HCT116 (cell line): ENCODE data around the gene LMBR1. TPM values are rescaled to one million over a fixed set of nuclear protein-coding genes. Genes with fewer than 3 reads are reported as not detected.
"Not testable (repeated sequence)": the region's sequence is repeated elsewhere in the genome, so short reads cannot be mapped to it uniquely, and the experiment has no call there.

Experiments used
- ATAC-seq: fragments of 200-7000 bp; cut with Tn5 transposase; 2 replicates; pipeline ENCODE4 v1.9.1; 2020; ENCODE audit warnings: mild to moderate bottlenecking, moderate library complexity
- BruUV-seq: library from RNA; stranded (reverse); fragments of 400-500 nt; replicated peaks from 2 replicates; lab custom pipeline; 2021; lab: Mats Ljungman, UMichigan
- CTCF ChIA-PET: fragments of 300-600 bp; sonication (Branson Sonifier 250); formaldehyde crosslinking; loops from one replicate; lab custom pipeline; 2021; ENCODE audit warnings: antibody characterized with exemption; lab: Charles Lee
- POLR2A ChIA-PET: fragments of 300-600, 350-600 bp; sonication (Branson Sonifier 250); formaldehyde crosslinking; loops from one replicate; lab custom pipeline; 2021; ENCODE audit warnings: antibody characterized with exemption; lab: Charles Lee
- RAD21 ChIA-PET, 2 experiments: fragments of 300-600 bp; sonication (Branson Sonifier 250); formaldehyde crosslinking; loops; one replicate each; lab custom pipeline; 2023; ENCODE audit warnings: low total read pairs in 2 of 2; ENCODE audit not compliant: uncharacterized antibody in 2 of 2, unreplicated experiment in 2 of 2, low non-redundant PET in 1 of 2; lab: Charles Lee
- DNase-seq: peaks from one replicate; pipeline ENCODE4 v3.0.0-alpha.2; 2010; ENCODE audit warnings: low read depth, low spot score
- H2AFZ ChIP-seq: fragments of 200-600 bp; shearing (Covaris generic), sonication (generic); 2 replicates; pipeline ENCODE4 v1.6.1; 2017; ENCODE audit warnings: low read depth, mixed run types, mixed read lengths, antibody characterized with exemption, low read length; ENCODE audit not compliant: poor library complexity, severe bottlenecking
- H3K27ac ChIP-seq: 2 replicates; pipeline ENCODE4 v1.5.1; 2012; ENCODE audit warnings: low read depth, low read length
- H3K27me3 ChIP-seq: fragments of 200-600 bp; sonication (generic); 2 replicates; pipeline ENCODE4 v1.6.1; 2016; ENCODE audit warnings: mixed run types, low read length, mixed read lengths; ENCODE audit not compliant: insufficient read depth
- H3K36me3 ChIP-seq, 2 experiments: fragments of 200-500 bp in 1 of 2; fragments of 200-600 bp in 1 of 2; sonication (Bioruptor generic) in 1 of 2; sonication (generic) in 1 of 2; 2 replicates each; pipeline versions ENCODE4 v1.5.1 to v1.6.1; 2014 to 2016; ENCODE audit warnings: low read length in 2 of 2, inconsistent platforms in 1 of 2, mixed read lengths in 1 of 2, mixed run types in 1 of 2; ENCODE audit not compliant: insufficient read depth in 2 of 2, control insufficient read depth in 1 of 2
- H3K4me1 ChIP-seq, 2 experiments: fragments of 200-600 bp in 1 of 2; sonication (generic) in 1 of 2; 2 replicates each; pipeline versions ENCODE4 v1.5.1 to v1.6.1; 2012 to 2017; ENCODE audit warnings: low read length in 2 of 2, inconsistent platforms in 1 of 2, mild to moderate bottlenecking in 1 of 2, mixed read lengths in 1 of 2, mixed run types in 1 of 2, moderate library complexity in 1 of 2; ENCODE audit not compliant: insufficient read depth in 2 of 2, control insufficient read depth in 1 of 2
- H3K4me2 ChIP-seq: fragments of 200-600 bp; sonication (generic); 2 replicates; pipeline ENCODE4 v1.6.1; 2017; ENCODE audit warnings: mixed run types, low read length, mixed read lengths
- H3K4me3 ChIP-seq, 2 experiments: fragments of 200-600 bp in 1 of 2; sonication (generic) in 1 of 2; replicated peaks in 1 of 2; 2 replicates each; pipeline ENCODE4 v1.5.1; 2011 to 2016; ENCODE audit warnings: low read length in 2 of 2, control low read depth in 1 of 2, low read depth in 1 of 2, mild to moderate bottlenecking in 1 of 2, mixed read lengths in 1 of 2, mixed run types in 1 of 2
- H3K79me2 ChIP-seq: fragments of 200-600 bp; sonication (generic); 2 replicates; pipeline ENCODE4 v1.6.1; 2017; ENCODE audit warnings: mild to moderate bottlenecking, mixed run types, low read length, moderate library complexity, mixed read lengths; ENCODE audit not compliant: insufficient read depth
- H3K9ac ChIP-seq: fragments of 200-600 bp; sonication (generic); 2 replicates; pipeline ENCODE4 v1.6.1; 2016; ENCODE audit warnings: low read length, mixed read lengths
- H3K9me2 ChIP-seq: fragments of 200-600 bp; sonication (generic), shearing (Covaris generic); 2 replicates; pipeline ENCODE4 v1.6.1; 2017; ENCODE audit warnings: mixed run types, mild to moderate bottlenecking, moderate library complexity; ENCODE audit not compliant: insufficient read depth
- H3K9me3 ChIP-seq, 2 experiments: fragments of 200-500 bp in 1 of 2; fragments of 200-600 bp in 1 of 2; sonication (Bioruptor generic) in 1 of 2; sonication (generic) in 1 of 2; 2 replicates each; pipeline ENCODE4 v1.6.1; 2014 to 2017; ENCODE audit warnings: low read length in 2 of 2, mixed read lengths in 2 of 2, inconsistent platforms in 1 of 2, low read depth in 1 of 2, mild to moderate bottlenecking in 1 of 2, mixed run types in 1 of 2, moderate library complexity in 1 of 2; ENCODE audit not compliant: control insufficient read depth in 1 of 2, insufficient read depth in 1 of 2
- H4K20me1 ChIP-seq: fragments of 200-600 bp; sonication (generic), shearing (Covaris generic); 2 replicates; pipeline ENCODE4 v1.6.1; 2017; ENCODE audit warnings: mixed run types, mild to moderate bottlenecking, moderate library complexity; ENCODE audit not compliant: insufficient read depth
- CEBPB ChIP-seq: IDR thresholded peaks from 2 replicates; pipeline ENCODE4 v1.6.1; 2012; ENCODE audit warnings: low read depth
- EGR1 ChIP-seq: IDR thresholded peaks from 2 replicates; pipeline ENCODE4 v1.6.1; 2012; ENCODE audit warnings: low read depth
- ELF1 ChIP-seq: IDR thresholded peaks from 2 replicates; pipeline ENCODE4 v1.6.1; 2012; ENCODE audit warnings: low read depth, borderline replicate concordance
- EZH2 ChIP-seq: fragments of 200-600 bp; sonication (generic); IDR thresholded peaks from 2 replicates; pipeline ENCODE4 v1.6.1; 2017; ENCODE audit warnings: antibody characterized with exemption, mixed run types
- EZH2phosphoT487 ChIP-seq: fragments of 200-600 bp; IDR thresholded peaks from 2 replicates; pipeline ENCODE4 v1.6.1; 2018; ENCODE audit warnings: antibody characterized with exemption, borderline replicate concordance
- FOSL1 ChIP-seq: IDR thresholded peaks from 2 replicates; pipeline ENCODE4 v1.6.1; 2012; ENCODE audit warnings: low read depth
- POLR2A ChIP-seq: IDR thresholded peaks from 2 replicates; pipeline ENCODE4 v1.7.0; 2011; ENCODE audit warnings: borderline replicate concordance; ENCODE audit not compliant: insufficient read depth, insufficient read length; ENCODE audit errors: extremely low read depth
- POLR2AphosphoS5 ChIP-seq: IDR thresholded peaks from 2 replicates; pipeline ENCODE4 v1.6.1; 2011; ENCODE audit warnings: mild to moderate bottlenecking, low read depth, low read length, moderate library complexity
- RAD21 ChIP-seq: IDR thresholded peaks from 2 replicates; pipeline ENCODE4 v1.6.1; 2012; ENCODE audit warnings: low read depth, mild to moderate bottlenecking
- SRF ChIP-seq: IDR thresholded peaks from 2 replicates; pipeline ENCODE4 v1.6.1; 2012; ENCODE audit warnings: low read depth
- ZFX ChIP-seq: fragments of 450-650 bp; IDR thresholded peaks from 2 replicates; pipeline ENCODE4 v1.6.1; 2017
- intact Hi-C: fragments of 100-400 bp; cut with micrococcal nuclease; formaldehyde crosslinking; loops from 2 replicates; pipeline ENCODE4 v1.10.0; 2022
- total RNA-seq: library from RNA; stranded (reverse); gene quantifications from one replicate; pipeline ENCODE4 v1.2.1, GENCODE V29; 2021; ENCODE audit not compliant: unreplicated experiment
- TF ChIP-seq, protein P1 (sequence below): IDR thresholded peaks from 2 replicates; pipeline ENCODE4 v1.6.1; 2011; ENCODE audit warnings: mild to moderate bottlenecking, low read length, moderate library complexity; ENCODE audit not compliant: insufficient replicate concordance; ENCODE audit errors: extremely low read depth
- TF ChIP-seq, protein P2 (sequence below), 3 experiments: fragments of 200-600 bp in 1 of 3; sonication (generic) in 1 of 3; IDR thresholded peaks in 2 of 3; conservative IDR thresholded peaks in 1 of 3; 2 replicates each; pipeline ENCODE4 v1.5.1; 2012 to 2017; ENCODE audit warnings: low read depth in 2 of 3, low read length in 2 of 3, antibody characterized with exemption in 1 of 3, borderline replicate concordance in 1 of 3, control low read depth in 1 of 3, mild to moderate bottlenecking in 1 of 3, mixed read lengths in 1 of 3, mixed run types in 1 of 3, moderate library complexity in 1 of 3; ENCODE audit not compliant: insufficient read depth in 1 of 3

LMBR1 gene
- total RNA-seq, 1 experiment from 2014 or later: 84.0 TPM

DNA sequence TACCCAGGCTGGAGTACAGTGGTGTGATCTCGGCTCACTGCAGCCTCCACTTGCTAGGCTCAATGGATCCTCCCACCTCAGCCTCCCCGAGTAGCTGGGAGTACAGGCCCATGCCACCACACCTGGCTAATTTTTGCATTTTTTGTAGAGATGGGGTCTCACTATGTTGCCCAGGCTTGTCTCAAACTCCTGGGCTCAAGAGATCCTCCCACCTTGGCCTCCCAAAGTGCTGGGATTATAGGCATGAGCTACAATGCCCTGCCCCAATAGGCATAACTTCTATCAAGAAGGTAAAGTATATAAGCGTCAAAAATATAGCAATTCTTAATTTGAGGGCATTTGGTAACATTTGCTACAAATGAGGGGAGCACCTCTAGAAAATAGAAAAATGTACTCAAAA, 43.8 kb upstream of the LMBR1 start:
- BruUV-seq, H4K20me1 ChIP-seq, POLR2A ChIA-PET, CTCF ChIA-PET, RAD21 ChIA-PET, H3K9ac ChIP-seq, H3K27ac ChIP-seq, intact Hi-C loops, H3K9me2 ChIP-seq, DNase-seq, H3K4me1 ChIP-seq, H3K27me3 ChIP-seq, H3K79me2 ChIP-seq, ATAC-seq, H3K4me3 ChIP-seq, H2AFZ ChIP-seq, H3K9me3 ChIP-seq, H3K36me3 ChIP-seq, H3K4me2 ChIP-seq: not testable (repeated sequence)

DNA sequence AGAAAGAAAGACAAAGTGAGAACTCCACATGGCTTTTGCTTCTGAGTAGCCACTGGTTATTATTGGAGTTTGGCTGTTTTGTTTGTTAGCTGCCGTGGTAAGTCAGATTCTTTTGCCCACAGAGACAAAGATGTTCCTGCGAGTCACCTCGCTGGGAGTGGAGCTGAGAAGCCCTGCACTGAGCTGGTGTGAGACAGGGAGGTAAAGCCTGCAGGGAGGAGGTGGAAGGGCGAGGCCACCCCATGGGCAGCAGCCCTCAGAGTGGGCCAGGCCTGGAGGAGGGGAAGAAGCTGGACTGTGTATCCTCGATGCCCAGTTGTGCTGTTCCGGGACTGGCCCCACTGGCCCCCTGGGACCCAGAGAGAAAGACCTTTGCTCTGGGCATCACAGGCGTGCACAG, 42.3 kb upstream of the LMBR1 start:
- Histone ChIP-seq H3K9me3 (no peaks in the 10 kb centered on the region), H2AFZ (no peak overlapping the region), H3K36me3 (no peaks in the 10 kb centered on the region), H3K9ac (no peak overlapping the region), H3K4me3 (no peak overlapping the region), H3K4me2 (no peak overlapping the region), H3K9me2 (no peaks in the 10 kb centered on the region), H3K4me1 (no peaks in the 10 kb centered on the region), H4K20me1 (no peaks in the 10 kb centered on the region), H3K27me3 (no peaks in the 10 kb centered on the region), H3K79me2 (no peaks in the 10 kb centered on the region), H3K27ac (no peak overlapping the region)
- ATAC-seq (no peak), DNase-seq (no peak)
- intact Hi-C loops: no loop called here
- ChIA-PET RAD21 (no interaction called here), CTCF (no interaction called here), POLR2A (no interaction called here)
- TF ChIP-seq EZH2phosphoT487 (no peak), EZH2 (no peak), EGR1 (no peak), FOSL1 (no peak), SRF (no peak), CEBPB (no peak), ZFX (no peak), POLR2A (no peak), RAD21 (no peak), POLR2AphosphoS5 (no peak), ELF1 (no peak)
- TF ChIP-seq, protein P1, sequence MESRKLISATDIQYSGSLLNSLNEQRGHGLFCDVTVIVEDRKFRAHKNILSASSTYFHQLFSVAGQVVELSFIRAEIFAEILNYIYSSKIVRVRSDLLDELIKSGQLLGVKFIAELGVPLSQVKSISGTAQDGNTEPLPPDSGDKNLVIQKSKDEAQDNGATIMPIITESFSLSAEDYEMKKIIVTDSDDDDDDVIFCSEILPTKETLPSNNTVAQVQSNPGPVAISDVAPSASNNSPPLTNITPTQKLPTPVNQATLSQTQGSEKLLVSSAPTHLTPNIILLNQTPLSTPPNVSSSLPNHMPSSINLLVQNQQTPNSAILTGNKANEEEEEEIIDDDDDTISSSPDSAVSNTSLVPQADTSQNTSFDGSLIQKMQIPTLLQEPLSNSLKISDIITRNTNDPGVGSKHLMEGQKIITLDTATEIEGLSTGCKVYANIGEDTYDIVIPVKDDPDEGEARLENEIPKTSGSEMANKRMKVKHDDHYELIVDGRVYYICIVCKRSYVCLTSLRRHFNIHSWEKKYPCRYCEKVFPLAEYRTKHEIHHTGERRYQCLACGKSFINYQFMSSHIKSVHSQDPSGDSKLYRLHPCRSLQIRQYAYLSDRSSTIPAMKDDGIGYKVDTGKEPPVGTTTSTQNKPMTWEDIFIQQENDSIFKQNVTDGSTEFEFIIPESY: no peak
- TF ChIP-seq, protein P2, sequence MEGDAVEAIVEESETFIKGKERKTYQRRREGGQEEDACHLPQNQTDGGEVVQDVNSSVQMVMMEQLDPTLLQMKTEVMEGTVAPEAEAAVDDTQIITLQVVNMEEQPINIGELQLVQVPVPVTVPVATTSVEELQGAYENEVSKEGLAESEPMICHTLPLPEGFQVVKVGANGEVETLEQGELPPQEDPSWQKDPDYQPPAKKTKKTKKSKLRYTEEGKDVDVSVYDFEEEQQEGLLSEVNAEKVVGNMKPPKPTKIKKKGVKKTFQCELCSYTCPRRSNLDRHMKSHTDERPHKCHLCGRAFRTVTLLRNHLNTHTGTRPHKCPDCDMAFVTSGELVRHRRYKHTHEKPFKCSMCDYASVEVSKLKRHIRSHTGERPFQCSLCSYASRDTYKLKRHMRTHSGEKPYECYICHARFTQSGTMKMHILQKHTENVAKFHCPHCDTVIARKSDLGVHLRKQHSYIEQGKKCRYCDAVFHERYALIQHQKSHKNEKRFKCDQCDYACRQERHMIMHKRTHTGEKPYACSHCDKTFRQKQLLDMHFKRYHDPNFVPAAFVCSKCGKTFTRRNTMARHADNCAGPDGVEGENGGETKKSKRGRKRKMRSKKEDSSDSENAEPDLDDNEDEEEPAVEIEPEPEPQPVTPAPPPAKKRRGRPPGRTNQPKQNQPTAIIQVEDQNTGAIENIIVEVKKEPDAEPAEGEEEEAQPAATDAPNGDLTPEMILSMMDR (IDR thresholded peaks at IDR 0.05 in 2 of 3, conservative IDR thresholded peaks at IDR 0.05 in 1 of 3; ENCODE audit: borderline replicate concordance in 1 of 3, insufficient read depth in 1 of 3, low read depth in 2 of 3, low read length in 2 of 3): no peak
- no TSS peak for BruUV-seq
